Dermis microvascular lymphatic vessel endothelial cell (primary cell): ENCODE results near the gene RPL22. TPM values are rescaled to one million over a fixed set of nuclear protein-coding genes. Genes with fewer than 3 reads are reported as not detected.

Experiments used
- DNase-seq, 2 donors: peaks; one replicate each; pipeline versions ENCODE4 v3.0.0 to v3.0.0-alpha.2; 2010; ENCODE audit warnings: low read depth in 2 of 2
- total RNA-seq: library from RNA; depleted of rRNA; stranded (reverse); fragments of >200 nt; gene quantifications from 2 replicates; pipeline ENCODE4 v1.2.1, GENCODE V29; 2014

RPL22 gene
- 116 and 132 TPM in 2 replicates for total RNA-seq

- peak; percentile 99 for DNase-seq
Measured at GRCh38 chr1:6199298-6200187, at the start of gene RPL22. Gene RPL22, minus strand, starts transcription at chr1:6199595. Its CDS starts 22 bp downstream, at chr1:6199573.

DNA sequence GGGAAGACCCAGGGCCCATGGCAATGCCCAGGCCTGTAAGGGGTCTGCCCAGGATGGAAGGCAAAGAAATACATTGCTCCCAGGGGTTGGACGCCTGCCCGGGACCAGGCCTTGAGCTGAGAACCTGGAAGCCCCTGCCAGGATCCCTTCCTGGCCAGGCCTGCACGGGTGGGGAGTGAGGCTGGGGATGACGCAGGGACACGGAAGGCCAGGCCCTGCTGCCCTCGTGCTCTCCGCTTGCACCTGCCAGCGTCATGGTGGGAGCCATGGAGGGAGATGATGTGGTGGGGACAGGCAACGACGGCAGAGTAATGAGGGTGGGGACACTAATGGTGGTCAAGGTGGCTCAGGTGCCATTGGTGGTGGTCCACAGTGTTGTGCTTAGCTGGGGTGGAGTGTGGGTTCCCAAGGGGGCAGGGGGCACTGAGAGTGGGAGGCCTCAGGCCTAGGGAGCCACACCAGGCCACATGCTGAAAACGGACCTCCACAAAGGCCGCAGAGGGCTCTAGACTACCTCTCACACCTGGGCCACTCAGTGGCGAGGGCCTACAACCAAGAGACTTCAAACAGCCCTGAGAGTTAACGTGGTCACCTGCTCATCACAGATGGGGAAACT lies 48.9 kb upstream of the RPL22 start:
- DNase-seq: no peak

- no peak for DNase-seq
Measured at GRCh38 chr1:6247651-6248050, 48.3 kb upstream of the RPL22 start.

DNA sequence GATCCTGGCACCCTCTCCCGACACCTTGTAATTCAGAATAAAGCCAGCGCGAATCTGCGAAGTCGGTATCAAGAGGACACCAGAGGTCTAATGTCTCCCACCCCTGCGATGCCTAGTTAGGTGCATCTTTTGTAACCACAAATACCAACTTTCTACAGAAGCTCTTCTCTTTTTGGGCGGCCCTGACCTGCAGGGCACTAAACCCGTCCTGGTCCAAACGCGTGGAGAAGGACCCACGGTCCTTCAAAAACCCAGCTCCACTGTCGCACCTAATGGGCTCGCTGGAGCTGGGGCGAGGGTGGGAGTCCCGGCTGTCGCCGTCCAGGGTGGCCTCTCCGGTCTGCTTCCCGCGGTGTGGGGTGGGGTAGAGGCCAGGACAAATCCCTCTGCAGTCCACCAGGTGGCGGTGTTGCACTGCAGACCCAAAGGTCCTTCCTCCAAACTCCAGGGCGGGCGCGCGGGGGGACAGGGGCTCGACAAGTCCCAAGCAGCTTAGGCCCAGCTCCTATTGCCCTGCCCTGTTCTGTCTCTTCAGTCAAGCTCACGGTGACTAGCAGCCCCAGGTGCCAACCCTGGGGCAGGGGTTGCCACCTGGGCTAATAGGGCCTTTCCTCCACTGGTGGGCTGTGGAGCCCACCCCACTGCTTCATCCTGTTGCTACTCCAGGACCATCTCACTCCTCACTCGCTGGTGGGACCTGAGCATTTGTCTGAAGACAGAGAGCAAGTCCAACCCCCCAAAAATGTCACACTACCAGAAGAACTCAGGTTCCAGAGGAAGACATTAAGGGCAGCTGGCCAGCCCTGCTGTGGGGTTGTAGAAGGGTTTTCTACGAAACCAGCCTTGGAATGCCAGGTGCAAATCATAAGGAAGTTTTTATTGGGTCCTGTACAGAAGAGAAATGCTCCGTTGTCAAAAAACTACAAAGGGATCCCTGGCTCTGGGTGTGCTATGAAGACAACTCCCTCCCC lies 47.4 kb upstream of the RPL22 start:
- DNase-seq: peak; percentile 55 to 76

DNA sequence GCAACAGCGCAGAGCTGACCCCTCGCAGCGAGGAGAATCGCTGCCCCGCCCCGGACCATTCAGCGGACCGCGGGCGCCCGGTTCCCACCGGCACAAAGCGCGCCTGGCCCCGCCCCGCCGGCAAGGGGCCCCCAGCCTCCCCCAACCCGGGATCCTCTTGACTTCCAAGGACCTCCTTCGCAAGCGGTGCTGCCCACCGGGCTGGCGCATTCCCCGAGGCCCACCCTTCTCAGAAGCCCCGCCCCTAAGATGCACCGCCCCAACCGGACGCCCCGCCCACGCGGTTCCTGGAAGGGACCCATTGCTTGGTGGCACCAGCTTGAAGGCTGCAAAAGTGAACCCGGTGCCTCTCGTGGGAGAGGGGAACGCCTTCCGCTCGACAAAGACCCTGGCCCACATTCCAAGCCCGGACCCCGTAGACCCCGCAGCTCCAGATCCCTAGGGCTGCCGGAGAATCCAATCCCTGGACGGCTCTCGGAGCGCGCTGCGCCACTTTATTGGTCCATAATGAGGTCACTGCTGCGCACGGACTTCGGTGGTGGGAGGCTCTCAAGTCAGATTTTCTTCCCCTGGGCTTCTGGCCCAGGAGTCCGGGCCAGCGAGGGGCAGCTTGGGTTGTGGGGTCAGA lies 46.6 kb upstream of the RPL22 start:
- peak in 1 of 2 donors; percentile 43 for DNase-seq

DNA sequence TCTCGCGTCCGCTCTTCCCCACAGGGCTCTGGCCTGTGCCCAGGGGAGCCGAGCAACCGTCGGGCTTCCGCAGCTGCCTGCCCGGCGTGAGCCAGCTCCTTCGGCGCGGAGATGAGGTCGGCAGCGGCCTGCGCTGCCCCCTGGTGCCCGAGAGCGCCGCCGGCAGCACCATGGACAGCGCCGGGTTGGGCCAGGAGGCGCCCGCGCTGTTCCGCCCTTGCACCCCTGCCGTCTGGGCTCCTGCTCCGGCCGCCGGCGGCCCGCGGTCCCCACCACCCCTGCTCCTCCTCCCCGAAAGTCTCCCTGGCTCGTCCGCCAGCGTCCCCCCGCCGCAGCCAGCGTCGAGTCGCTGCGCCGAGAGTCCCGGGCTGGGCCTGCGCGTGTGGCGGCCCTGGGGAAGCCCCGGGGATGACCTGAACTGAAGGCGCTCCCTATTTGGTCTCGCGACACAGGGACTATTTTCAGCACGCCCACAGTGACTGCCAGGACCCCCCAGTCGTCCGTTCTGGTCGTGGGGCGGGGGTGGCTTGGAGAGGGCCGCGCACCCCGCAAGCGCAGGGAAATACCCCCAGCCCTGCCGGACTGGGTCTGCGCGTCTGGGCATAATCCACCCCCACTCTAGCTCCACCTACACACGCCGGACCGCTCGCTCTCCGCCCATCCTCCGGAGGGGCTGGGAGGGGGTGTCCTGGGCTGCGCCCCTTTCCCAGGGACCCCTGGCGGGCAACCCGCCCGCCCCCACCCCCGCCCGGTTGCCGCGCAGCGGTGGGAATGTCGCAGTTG lies 45.9 kb upstream of the RPL22 start:
- peak; percentile 30 to 79 for DNase-seq

DNA sequence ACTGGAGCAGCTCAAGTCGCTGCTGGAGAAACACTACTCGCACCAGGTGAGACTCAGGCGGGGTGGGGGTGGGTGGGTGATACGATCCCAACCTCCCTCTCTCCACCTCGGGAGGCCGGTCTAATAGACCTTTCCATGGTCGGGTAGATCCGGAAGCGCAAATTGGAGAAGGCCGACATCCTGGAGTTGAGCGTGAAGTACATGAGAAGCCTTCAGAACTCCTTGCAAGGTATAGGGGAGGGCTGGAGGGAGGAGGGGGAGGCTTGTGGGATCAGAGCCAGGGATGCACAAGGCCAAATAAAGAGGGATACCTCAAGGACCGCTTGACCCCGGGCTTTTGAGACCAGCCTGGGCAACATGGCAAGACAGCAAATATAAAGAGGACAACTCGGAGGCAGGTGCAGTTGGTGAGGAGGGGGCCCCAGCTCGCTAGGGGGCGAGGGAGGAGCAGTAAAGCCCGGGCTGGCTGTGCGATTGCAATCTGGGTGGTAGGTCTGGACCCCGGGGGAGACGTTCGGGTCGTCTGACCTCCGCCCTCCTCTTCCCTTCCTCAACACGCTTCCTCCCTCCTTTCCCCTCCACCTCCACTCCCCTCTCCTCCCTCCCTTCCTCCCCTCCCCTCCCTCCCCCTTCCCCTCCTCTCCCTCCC lies 45.1 kb upstream of the RPL22 start:
- no peak for DNase-seq

DNA sequence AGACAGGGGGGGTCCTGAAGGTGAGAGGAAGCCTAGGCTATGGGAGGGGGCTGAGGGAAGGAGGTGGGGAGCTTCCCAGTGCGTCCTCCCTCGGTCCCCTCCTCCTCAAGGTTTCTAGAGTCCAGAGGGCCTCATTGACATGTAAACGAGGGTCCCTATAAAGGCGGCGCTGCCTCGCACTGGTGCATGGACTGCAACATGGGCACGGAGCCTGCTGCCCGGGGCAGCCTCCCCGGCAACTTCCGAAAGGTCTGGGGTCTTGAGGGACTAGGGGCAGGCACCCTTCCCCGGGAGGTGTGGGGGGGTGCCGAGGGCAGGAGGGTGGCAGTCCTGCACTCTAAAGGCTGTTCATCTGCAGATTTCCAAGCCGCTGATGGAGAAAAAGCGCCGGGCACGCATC lies 44.6 kb upstream of the RPL22 start, which contains the start of gene HES3:
Gene HES3, plus strand, starts transcription at position 187 of the 400 bp plus-strand sequence. Its CDS starts 187 bp downstream, at position 374.
- no peak for DNase-seq

DNA sequence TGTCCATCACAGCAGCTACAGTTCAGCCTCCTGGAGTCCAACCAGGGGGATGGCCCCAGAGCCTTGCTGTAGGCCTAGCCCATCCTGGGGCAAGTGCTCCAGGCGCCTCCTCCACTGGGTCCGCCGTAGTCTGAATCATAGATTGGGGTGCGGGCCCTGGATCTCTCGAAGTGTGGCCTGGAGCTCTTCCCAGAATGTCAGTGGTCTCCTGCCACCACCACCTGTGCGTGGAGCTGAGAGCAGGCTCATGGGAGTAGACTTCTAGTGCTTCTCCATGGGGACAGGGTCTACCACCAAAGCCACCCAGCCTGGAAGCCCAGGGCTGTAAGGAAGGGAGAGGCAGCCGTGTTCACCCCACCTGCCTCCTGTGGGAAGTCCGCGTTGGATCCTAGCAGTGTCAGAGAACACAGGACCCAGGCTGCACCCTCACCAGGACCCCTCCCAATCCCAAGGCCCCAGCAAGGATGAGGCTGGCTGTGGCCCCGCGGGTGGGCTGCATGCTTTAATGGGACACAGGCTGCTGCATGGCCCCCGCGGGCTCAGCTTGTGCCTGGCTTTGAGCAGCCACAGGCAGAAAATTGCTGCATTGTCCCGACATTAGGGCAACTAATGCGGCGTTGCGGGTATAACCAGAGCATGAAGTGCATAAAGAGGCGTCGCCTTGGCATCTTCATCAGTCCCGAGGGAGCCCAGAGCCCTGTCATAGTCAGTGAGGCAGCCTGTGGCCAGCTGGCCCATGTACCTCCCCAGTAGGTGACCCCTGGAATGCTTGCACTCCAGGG lies 43.8 kb upstream of the RPL22 start:
- no peak for DNase-seq

- no peak for DNase-seq
Measured at GRCh38 chr1:6241887-6242740, 42.7 kb upstream of the RPL22 start.

- no peak for DNase-seq
Measured at GRCh38 chr1:6241107-6241886, 41.9 kb upstream of the RPL22 start.

DNA sequence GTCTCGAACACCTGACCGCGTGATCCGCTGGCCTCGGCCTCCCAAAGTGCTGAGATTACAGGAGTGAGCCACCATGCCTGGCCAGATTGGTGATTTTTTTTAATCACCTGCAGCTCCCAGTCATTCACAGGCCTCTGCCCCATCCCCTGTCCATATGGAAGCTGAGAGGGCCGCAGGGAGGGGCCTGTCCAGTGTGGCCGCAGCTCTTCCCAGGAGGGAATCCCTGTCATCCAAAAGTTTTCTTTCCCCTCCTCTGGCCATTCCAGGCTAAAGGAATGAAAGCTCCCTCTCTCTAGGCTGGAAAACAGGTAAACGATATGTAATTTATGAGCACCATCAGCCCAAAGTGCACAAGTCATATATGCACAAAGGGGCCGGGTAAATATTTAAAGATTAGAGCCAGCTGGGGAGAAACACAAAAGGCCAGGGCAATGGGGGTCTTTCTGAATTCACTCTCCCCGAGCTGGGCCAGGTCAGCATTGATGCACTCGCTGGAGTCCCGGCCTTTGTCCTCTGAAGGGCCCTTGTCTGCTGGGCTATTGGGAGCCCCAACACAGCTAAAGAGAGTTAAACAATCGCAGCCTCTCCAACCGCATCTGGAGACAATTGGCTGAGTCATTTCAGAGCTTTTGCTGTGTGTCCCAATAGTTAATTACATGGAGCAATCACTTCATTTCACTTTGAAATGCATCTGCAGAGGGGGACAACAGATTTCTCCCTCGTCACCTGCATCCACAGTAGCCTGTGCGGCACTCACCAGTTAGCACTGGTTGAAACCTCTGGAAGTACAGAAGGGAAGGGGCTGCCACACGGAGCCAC lies 40.8 kb upstream of the RPL22 start:
- no peak for DNase-seq

- DNase-seq: no peak
Measured at GRCh38 chr1:6239213-6239752, 39.9 kb upstream of the RPL22 start.

DNA sequence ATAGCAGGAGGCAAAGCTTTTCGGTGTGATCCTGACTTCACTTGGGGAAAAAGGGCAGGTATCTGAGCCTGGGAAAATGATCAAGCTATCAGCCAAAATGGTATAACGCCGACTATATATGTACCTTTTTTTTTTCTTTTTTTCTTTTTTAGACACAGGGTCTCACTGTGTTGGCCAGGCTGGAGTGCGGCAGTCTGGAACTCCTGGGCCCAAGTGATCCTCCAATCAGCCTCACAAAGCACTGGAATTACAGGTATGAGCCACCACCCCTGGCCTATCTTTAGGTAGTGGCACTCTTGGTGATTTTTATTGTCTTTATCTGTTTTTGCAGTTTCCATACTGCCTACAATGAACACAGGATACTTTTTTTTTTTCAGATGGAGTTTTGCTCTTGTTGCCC lies 37.7 kb upstream of the RPL22 start:
- no peak for DNase-seq

GRCh38 chr1:6235296-6235677 lies 35.9 kb upstream of the RPL22 start:
- DNase-seq: no peak
